K562 (cell line): ENCODE data around the gene EPHA2. TPM values are rescaled to one million over a fixed set of nuclear protein-coding genes. Genes with fewer than 3 reads are reported as not detected.

ENCODE experiments used
- ARID3A ChIP-seq: IDR thresholded peaks from 2 replicates; pipeline ENCODE4 v1.6.1; 2012; ENCODE audit warnings: low read depth, low read length, improper control_type of control experiment, borderline replicate concordance
- CHD2 ChIP-seq: IDR thresholded peaks from 2 replicates; pipeline ENCODE4 v1.6.1; 2011; ENCODE audit warnings: low read depth, low read length
- CXXC5 ChIP-seq: fragments of 250-450 bp; sonication (Bioruptor Pico); IDR thresholded peaks from 2 replicates; pipeline ENCODE4 v1.8.0; 2022; ENCODE audit warnings: inconsistent platforms, mild to moderate bottlenecking, moderate library complexity
- HNRNPH1 ChIP-seq: fragments of 200-400 bp; formaldehyde crosslinking; optimal IDR thresholded peaks from 2 replicates; pipeline ENCODE3; 2017; ENCODE audit warnings: low read depth, mild to moderate bottlenecking, low read length, moderate library complexity
- HNRNPUL1 ChIP-seq: fragments of 200-400 bp; formaldehyde crosslinking; IDR thresholded peaks from 2 replicates; pipeline ENCODE4 v1.6.1; 2017; ENCODE audit warnings: low read length
- KLF6 ChIP-seq: fragments of 250-450 bp; sonication (Bioruptor Pico); IDR thresholded peaks from 2 replicates; pipeline ENCODE4 v1.4.0; 2020; ENCODE audit warnings: mild to moderate bottlenecking, moderate library complexity, borderline replicate concordance
- MAFG ChIP-seq: fragments of 450-650 bp; conservative IDR thresholded peaks from 2 replicates; pipeline ENCODE4 v1.6.1; 2016; ENCODE audit warnings: missing genetic modification characterization, missing compliant biosample characterization
- POLR2AphosphoS2 ChIP-seq: IDR thresholded peaks from 2 replicates; pipeline ENCODE4 v1.6.1; 2012; ENCODE audit warnings: low read length, improper control_type of control experiment
- PYGO2 ChIP-seq: fragments of 450-650 bp; IDR thresholded peaks from 2 replicates; pipeline ENCODE4 v1.6.1; 2016; ENCODE audit warnings: mild to moderate bottlenecking, missing genetic modification characterization, moderate library complexity, missing compliant biosample characterization
- RREB1 ChIP-seq: fragments of 250-450 bp; sonication (Bioruptor Pico); IDR thresholded peaks from 2 replicates; pipeline ENCODE4 v1.4.0; 2020
- TAF1 ChIP-seq: IDR thresholded peaks from 2 replicates; pipeline ENCODE4 v1.6.1; 2011; ENCODE audit warnings: mild to moderate bottlenecking, low read length, moderate library complexity; ENCODE audit not compliant: insufficient read depth, control insufficient read depth, severe bottlenecking; ENCODE audit errors: extremely low read depth
- ZBTB17 ChIP-seq: fragments of 450-650 bp; formaldehyde crosslinking; IDR thresholded peaks from 2 replicates; pipeline ENCODE4 v1.4.0; 2020; ENCODE audit warnings: mild to moderate bottlenecking
- ZFX ChIP-seq: sonication (generic); formaldehyde crosslinking; IDR thresholded peaks from 2 replicates; pipeline ENCODE4 v1.8.0; 2022; ENCODE audit warnings: mild to moderate bottlenecking, missing genetic modification reagents, moderate library complexity
- ZNF584 ChIP-seq: fragments of 200-800 bp; sonication (Bioruptor generic); IDR thresholded peaks from 2 replicates; pipeline ENCODE4 v1.6.1; 2016; ENCODE audit warnings: low read depth, mild to moderate bottlenecking, missing genetic modification characterization, missing compliant biosample characterization
- ZNF77 ChIP-seq: fragments of 250-450 bp; sonication (Bioruptor Pico); IDR thresholded peaks from 2 replicates; pipeline ENCODE4 v1.5.0; 2020
- polyA plus RNA-seq, 8 experiments: library from polyadenylated mRNA; depleted of rRNA in 4 of 8; stranded (reverse) in 5 of 8; unstranded in 3 of 8; fragments of >200 nt; fragmentation: Nextera tagmentation in 2 of 8; fragmentation: Illumina TruSeq in 1 of 8; extraction: Ambion mirVana in 2 of 8; extraction: Trizol in 1 of 8; gene quantifications; 2 replicates each; pipeline versions ENCODE4 v1.2.1 to v1.2.3, GENCODE V29; 2011 to 2014; ENCODE audit warnings: inconsistent platforms in 1 of 8, missing spikeins in 1 of 8
- total RNA-seq, 7 experiments: library from RNA; depleted of rRNA in 6 of 7; stranded (reverse); fragments of >200 nt in 6 of 7; fragmentation: Illumina TruSeq in 2 of 7; extraction: Trizol in 2 of 7; gene quantifications; 2 replicates each; pipeline versions ENCODE4 v1.2.1 to v1.2.3, GENCODE V29; 2011 to 2021; ENCODE audit warnings: low replicate concordance in 1 of 7
- TF ChIP-seq, protein P1 (sequence below): fragments of 200-800 bp; sonication (Bioruptor generic); IDR thresholded peaks from 2 replicates; pipeline ENCODE4 v1.6.1; 2017; ENCODE audit warnings: missing genetic modification characterization, missing compliant biosample characterization
- TF ChIP-seq, protein P2 (sequence below): fragments of 450-650 bp; IDR thresholded peaks from 2 replicates; pipeline ENCODE4 v1.7.0; 2016; ENCODE audit warnings: borderline replicate concordance

The EPHA2 gene
- total and polyA plus RNA-seq, 9 of the 15 experiments (the other 6 are each of a cell fraction or from before 2014, with no cell fraction given) = 0.04 to 0.40 (median 0.07) TPM; not detected in 4

- TF ChIP-seq RREB1 (CRISPR knock-in tag) (no peak), HNRNPUL1 (no peak), HNRNPH1 (no peak), PYGO2 (no peak), MAFG (tag) (no peak), ZNF584 (CRISPR knock-in tag) (no peak), CXXC5 (CRISPR knock-in tag) (no peak), CHD2 (no peak), TAF1 (no peak), POLR2AphosphoS2 (no peak), ARID3A (no peak), ZBTB17 (CRISPR knock-in tag) (no peak), ZFX (CRISPR knock-in tag) (peak; percentile 48; the same call in 1 of the 2 replicates), ZNF77 (no peak), KLF6 (CRISPR knock-in tag) (no peak)
- TF ChIP-seq, protein P1, sequence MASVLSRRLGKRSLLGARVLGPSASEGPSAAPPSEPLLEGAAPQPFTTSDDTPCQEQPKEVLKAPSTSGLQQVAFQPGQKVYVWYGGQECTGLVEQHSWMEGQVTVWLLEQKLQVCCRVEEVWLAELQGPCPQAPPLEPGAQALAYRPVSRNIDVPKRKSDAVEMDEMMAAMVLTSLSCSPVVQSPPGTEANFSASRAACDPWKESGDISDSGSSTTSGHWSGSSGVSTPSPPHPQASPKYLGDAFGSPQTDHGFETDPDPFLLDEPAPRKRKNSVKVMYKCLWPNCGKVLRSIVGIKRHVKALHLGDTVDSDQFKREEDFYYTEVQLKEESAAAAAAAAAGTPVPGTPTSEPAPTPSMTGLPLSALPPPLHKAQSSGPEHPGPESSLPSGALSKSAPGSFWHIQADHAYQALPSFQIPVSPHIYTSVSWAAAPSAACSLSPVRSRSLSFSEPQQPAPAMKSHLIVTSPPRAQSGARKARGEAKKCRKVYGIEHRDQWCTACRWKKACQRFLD (CRISPR knock-in tag) = no peak
- TF ChIP-seq, protein P2, sequence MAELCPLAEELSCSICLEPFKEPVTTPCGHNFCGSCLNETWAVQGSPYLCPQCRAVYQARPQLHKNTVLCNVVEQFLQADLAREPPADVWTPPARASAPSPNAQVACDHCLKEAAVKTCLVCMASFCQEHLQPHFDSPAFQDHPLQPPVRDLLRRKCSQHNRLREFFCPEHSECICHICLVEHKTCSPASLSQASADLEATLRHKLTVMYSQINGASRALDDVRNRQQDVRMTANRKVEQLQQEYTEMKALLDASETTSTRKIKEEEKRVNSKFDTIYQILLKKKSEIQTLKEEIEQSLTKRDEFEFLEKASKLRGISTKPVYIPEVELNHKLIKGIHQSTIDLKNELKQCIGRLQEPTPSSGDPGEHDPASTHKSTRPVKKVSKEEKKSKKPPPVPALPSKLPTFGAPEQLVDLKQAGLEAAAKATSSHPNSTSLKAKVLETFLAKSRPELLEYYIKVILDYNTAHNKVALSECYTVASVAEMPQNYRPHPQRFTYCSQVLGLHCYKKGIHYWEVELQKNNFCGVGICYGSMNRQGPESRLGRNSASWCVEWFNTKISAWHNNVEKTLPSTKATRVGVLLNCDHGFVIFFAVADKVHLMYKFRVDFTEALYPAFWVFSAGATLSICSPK = no peak
These were observed 15.7 kb upstream of the EPHA2 start (continued) for GRCh38 chr1:16171314-16172151.
